ENCODE measurements around the gene HSF2BP.

Gene HSF2BP

DNA sequence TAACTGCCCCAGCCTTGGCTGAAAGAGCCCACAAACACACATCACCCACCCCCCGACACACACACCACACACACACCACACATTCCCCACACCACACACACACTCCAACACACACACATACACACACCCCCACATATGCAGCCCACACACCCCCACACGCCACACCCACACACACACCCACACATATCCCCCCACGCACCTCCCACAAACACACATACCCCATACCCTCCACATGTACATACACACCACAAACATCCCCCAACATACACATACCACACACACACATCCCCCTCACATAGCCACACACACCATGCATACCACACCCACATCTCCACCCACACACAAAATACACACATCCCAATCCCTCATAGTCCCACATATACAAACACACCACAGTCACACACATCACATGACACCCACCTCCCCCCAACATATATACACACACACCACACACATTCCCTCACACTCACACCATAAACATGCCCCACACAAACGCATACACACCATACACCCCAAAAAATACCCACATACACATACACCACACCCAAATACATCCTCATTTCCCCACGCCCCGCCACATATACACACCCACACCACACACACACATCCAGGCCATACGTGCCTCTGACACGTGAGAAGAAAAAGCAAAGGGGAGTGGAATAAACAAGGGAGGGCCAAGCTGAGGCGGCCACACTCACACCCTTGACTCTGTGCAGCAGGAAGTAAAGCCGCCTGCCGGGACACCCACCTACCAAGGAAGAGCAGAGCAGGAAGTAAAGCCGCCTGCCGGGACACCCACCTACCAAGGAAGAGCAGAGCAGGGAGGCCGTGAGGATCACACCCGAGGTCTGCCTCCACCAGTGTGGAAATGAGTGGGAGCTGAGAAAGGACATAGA is 53.7 kb downstream of the HSF2BP start:
- TF ChIP-seq POLR2AphosphoS5 (IDR thresholded peaks at IDR 0.05; ENCODE audit: low read depth) (no peak), GABPA (IDR thresholded peaks at IDR 0.05; ENCODE audit: low read depth) (no peak)
- Histone ChIP-seq H3K27ac (replicated peaks) (no peak overlapping the region), H3K4me3 (replicated peaks; ENCODE audit: insufficient read depth, low read length) (no peak overlapping the region), H3K27me3 (ENCODE audit: insufficient read depth, poor library complexity, severe bottlenecking) (no peaks in the 10 kb centered on the region)
- no peak for DNase-seq (ENCODE audit: low read depth in 1 of 2, low spot score in 1 of 2)

DNA sequence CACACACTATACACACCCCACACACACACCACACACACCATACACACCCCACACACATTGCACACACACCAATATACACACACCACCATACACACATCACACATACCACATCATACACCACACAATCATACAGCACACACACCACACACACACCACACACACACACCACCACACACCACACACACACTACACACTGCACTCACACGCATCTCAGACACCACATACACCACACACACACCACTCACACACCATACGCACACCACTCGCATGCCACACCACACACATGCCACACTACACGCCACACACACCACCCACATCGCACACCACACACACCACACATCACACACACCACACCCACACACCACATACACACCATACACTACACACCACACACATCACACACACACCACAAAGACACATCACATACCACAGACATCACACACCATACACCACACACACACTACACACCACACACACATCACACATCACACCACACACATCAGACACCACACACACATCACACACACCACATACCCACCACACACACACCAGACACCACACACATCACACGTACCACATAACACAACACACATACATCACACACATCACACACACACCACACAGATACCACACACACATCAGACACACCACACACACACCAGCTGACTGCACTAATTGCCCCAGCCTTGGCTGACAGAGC is 54.6 kb downstream of the HSF2BP start:
- TF ChIP-seq, protein P1, sequence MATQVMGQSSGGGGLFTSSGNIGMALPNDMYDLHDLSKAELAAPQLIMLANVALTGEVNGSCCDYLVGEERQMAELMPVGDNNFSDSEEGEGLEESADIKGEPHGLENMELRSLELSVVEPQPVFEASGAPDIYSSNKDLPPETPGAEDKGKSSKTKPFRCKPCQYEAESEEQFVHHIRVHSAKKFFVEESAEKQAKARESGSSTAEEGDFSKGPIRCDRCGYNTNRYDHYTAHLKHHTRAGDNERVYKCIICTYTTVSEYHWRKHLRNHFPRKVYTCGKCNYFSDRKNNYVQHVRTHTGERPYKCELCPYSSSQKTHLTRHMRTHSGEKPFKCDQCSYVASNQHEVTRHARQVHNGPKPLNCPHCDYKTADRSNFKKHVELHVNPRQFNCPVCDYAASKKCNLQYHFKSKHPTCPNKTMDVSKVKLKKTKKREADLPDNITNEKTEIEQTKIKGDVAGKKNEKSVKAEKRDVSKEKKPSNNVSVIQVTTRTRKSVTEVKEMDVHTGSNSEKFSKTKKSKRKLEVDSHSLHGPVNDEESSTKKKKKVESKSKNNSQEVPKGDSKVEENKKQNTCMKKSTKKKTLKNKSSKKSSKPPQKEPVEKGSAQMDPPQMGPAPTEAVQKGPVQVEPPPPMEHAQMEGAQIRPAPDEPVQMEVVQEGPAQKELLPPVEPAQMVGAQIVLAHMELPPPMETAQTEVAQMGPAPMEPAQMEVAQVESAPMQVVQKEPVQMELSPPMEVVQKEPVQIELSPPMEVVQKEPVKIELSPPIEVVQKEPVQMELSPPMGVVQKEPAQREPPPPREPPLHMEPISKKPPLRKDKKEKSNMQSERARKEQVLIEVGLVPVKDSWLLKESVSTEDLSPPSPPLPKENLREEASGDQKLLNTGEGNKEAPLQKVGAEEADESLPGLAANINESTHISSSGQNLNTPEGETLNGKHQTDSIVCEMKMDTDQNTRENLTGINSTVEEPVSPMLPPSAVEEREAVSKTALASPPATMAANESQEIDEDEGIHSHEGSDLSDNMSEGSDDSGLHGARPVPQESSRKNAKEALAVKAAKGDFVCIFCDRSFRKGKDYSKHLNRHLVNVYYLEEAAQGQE (IDR thresholded peaks at IDR 0.05; ENCODE audit: insufficient replicate concordance, low read depth), result no peak
- TF ChIP-seq POLR2AphosphoS5 (IDR thresholded peaks at IDR 0.05; ENCODE audit: low read depth) (no peak), GABPA (IDR thresholded peaks at IDR 0.05; ENCODE audit: low read depth) (no peak), SPI1 (IDR thresholded peaks at IDR 0.05; ENCODE audit: borderline replicate concordance, low read depth) (no peak)
- TF ChIP-seq, protein P2, sequence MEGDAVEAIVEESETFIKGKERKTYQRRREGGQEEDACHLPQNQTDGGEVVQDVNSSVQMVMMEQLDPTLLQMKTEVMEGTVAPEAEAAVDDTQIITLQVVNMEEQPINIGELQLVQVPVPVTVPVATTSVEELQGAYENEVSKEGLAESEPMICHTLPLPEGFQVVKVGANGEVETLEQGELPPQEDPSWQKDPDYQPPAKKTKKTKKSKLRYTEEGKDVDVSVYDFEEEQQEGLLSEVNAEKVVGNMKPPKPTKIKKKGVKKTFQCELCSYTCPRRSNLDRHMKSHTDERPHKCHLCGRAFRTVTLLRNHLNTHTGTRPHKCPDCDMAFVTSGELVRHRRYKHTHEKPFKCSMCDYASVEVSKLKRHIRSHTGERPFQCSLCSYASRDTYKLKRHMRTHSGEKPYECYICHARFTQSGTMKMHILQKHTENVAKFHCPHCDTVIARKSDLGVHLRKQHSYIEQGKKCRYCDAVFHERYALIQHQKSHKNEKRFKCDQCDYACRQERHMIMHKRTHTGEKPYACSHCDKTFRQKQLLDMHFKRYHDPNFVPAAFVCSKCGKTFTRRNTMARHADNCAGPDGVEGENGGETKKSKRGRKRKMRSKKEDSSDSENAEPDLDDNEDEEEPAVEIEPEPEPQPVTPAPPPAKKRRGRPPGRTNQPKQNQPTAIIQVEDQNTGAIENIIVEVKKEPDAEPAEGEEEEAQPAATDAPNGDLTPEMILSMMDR (IDR thresholded peaks at IDR 0.05; ENCODE audit: insufficient read depth, low read length), result no peak
- no peak for DNase-seq (ENCODE audit: low read depth in 1 of 2, low spot score in 1 of 2)
- Histone ChIP-seq H3K4me3 (replicated peaks; ENCODE audit: insufficient read depth, low read length) (no peak overlapping the region), H3K27ac (replicated peaks) (no peak overlapping the region), H3K27me3 (ENCODE audit: insufficient read depth, poor library complexity, severe bottlenecking) (no peaks in the 10 kb centered on the region)

DNA sequence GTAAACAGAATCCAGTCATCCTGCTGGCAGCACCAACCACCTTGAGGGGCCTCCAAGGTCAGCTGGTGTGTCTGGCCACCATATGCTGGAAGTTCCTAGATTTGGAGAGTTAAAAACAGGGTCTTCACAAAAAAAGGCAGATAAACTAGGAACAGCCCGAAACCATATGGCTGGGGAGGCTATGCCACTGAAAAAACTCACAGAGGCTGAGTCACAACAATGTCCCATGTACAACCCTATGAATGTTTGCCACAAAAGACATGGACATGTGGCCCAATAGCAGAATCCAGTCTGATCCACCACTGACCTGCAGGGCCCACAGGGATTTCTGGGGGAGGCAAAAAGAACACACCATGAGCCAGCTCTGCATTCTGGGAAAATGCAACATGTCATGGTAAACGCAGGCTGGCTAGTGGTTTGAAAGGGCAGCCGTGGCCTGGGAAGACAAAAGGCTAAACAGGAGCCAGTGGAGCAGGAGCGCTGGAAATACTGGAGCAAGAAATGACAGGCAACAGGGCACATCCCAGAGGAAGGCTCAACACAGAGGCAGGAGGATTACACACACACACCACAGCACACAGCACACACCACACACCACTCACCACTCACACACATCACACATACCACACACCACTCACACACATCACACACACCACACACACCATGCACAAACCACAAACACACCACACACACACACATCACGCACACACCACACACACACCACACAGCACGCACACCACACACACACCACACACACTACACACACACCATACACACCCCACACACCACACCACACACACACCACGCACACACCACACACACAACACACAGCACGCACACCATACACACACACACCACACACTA is 55.4 kb downstream of the HSF2BP start:
- Histone ChIP-seq H3K27ac (replicated peaks) (no peak overlapping the region), H3K27me3 (ENCODE audit: insufficient read depth, poor library complexity, severe bottlenecking) (no peaks in the 10 kb centered on the region), H3K4me3 (replicated peaks; ENCODE audit: insufficient read depth, low read length) (no peak overlapping the region)
- TF ChIP-seq SPI1 (IDR thresholded peaks at IDR 0.05; ENCODE audit: borderline replicate concordance, low read depth) (no peak), POLR2AphosphoS5 (IDR thresholded peaks at IDR 0.05; ENCODE audit: low read depth) (no peak), GABPA (IDR thresholded peaks at IDR 0.05; ENCODE audit: low read depth) (no peak)
- TF ChIP-seq, protein P2 (IDR thresholded peaks at IDR 0.05; ENCODE audit: insufficient read depth, low read length), result no peak
- TF ChIP-seq, protein P1 (IDR thresholded peaks at IDR 0.05; ENCODE audit: insufficient replicate concordance, low read depth), result no peak
- DNase-seq (ENCODE audit: low read depth in 1 of 2, low spot score in 1 of 2), result no peak

All from HL-60 (cell line).